ENCODE data around the gene GPR18.

GPR18 gene

GRCh38 chr13:99303863-99304521 lies 45.8 kb upstream of the GPR18 start:
- TF ChIP-seq, protein P1, sequence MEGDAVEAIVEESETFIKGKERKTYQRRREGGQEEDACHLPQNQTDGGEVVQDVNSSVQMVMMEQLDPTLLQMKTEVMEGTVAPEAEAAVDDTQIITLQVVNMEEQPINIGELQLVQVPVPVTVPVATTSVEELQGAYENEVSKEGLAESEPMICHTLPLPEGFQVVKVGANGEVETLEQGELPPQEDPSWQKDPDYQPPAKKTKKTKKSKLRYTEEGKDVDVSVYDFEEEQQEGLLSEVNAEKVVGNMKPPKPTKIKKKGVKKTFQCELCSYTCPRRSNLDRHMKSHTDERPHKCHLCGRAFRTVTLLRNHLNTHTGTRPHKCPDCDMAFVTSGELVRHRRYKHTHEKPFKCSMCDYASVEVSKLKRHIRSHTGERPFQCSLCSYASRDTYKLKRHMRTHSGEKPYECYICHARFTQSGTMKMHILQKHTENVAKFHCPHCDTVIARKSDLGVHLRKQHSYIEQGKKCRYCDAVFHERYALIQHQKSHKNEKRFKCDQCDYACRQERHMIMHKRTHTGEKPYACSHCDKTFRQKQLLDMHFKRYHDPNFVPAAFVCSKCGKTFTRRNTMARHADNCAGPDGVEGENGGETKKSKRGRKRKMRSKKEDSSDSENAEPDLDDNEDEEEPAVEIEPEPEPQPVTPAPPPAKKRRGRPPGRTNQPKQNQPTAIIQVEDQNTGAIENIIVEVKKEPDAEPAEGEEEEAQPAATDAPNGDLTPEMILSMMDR (IDR thresholded peaks at IDR 0.05; ENCODE audit: insufficient read depth, low read length, poor library complexity, severe bottlenecking): no peak
- no peak for TF ChIP-seq EZH2phosphoT487 (conservative IDR thresholded peaks at IDR 0.05; ENCODE audit: low read length)

DNA sequence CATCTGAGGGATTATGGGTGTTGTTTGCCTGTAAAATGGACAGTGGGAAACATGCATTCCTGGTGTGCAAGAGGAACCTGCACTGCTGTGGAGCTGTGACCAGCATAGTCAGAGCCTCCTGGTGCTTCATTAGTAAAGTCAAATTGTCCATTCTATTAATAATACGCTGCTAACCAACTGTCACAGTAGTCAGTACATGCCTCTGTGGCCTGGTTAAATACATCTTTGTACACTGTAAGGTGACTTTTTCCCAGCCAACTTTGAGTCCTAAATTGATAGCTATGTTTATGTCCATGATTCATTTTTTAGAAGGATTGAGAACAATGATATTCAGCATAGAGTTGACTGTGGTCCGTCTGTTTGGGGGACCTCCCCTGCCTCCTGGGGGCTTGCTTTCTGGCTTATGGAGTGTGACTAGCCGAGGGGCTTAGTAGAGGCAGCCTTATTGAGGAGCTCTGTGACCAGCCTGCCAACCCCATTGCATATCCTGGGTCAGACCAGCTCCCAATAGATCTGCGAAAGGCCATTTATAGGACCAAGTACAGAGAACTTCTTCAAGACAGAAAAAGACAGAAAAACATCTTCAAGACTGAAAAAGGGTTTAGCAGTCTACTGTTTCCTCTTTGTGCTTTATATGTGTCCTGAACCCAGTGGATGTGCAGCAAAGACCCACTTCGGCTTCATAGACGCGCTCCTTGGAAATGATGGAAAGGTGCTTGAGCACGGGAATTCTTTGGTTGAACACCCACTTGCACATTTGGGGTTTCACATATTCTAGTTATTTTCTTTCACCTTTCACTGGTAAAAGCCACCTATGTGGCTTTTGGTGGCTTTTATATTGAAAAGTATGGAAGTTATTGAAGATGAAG lies 44.7 kb upstream of the GPR18 start:
- Histone ChIP-seq H4K20me1 (ENCODE audit: low read depth, low read length) (peaks cover 4% of the 10 kb centered on the region; the same call in 1 of the 2 replicates), H3F3A (ENCODE audit: insufficient read depth) (no peaks in the 10 kb centered on the region), H3K36me3 (ENCODE audit: low read length) (no peaks in the 10 kb centered on the region), H3K9me3 (ENCODE audit: insufficient read depth, low read length) (no peaks in the 10 kb centered on the region), H2AFZ (ENCODE audit: low read depth, low read length, severe bottlenecking) (no peak overlapping the region), H3K27me3 (ENCODE audit: low read length) (no peaks in the 10 kb centered on the region), H3K4me3 (ENCODE audit: insufficient read depth, low read length, poor library complexity, severe bottlenecking) (no peak overlapping the region), H3K79me2 (ENCODE audit: insufficient read depth, low read length) (no peaks in the 10 kb centered on the region), H3K27ac (ENCODE audit: low read depth, low read length) (no peak overlapping the region), H3K4me2 (ENCODE audit: low read depth, low read length, poor library complexity, severe bottlenecking) (no peak overlapping the region), H3K9ac (ENCODE audit: low read length) (no peak overlapping the region), H3K9me2 (replicated peaks; ENCODE audit: insufficient read depth, low read length) (no peaks in the 10 kb centered on the region)
- no peak for TF ChIP-seq EZH2phosphoT487 (conservative IDR thresholded peaks at IDR 0.05; ENCODE audit: low read length)
- TF ChIP-seq, protein P1 (IDR thresholded peaks at IDR 0.05; ENCODE audit: insufficient read depth, low read length, poor library complexity, severe bottlenecking): no peak

More at GRCh38 chr13:99303863-99304521, 45.8 kb upstream of the GPR18 start:
- no peak overlapping the region for H3K27ac ChIP-seq (ENCODE audit: low read depth, low read length)
- H3K9me2 ChIP-seq (replicated peaks; ENCODE audit: insufficient read depth, low read length): no peaks in the 10 kb centered on the region
- no peak overlapping the region for H3K4me2 ChIP-seq (ENCODE audit: low read depth, low read length, poor library complexity, severe bottlenecking)
- no peak overlapping the region for H3K9ac ChIP-seq (ENCODE audit: low read length)
- H3K36me3 ChIP-seq (ENCODE audit: low read length): no peaks in the 10 kb centered on the region
- no peaks in the 10 kb centered on the region for H3K9me3 ChIP-seq (ENCODE audit: insufficient read depth, low read length)
- 0 out of 2 replicates have a peak, but pooled peaks cover 3% of the 10 kb centered on the region for H4K20me1 ChIP-seq (ENCODE audit: low read depth, low read length)
- no peaks in the 10 kb centered on the region for H3K27me3 ChIP-seq (ENCODE audit: low read length)
- no peak overlapping the region for H3K4me3 ChIP-seq (ENCODE audit: insufficient read depth, low read length, poor library complexity, severe bottlenecking)
- H2AFZ ChIP-seq (ENCODE audit: low read depth, low read length, severe bottlenecking): no peak overlapping the region
- H3K79me2 ChIP-seq (ENCODE audit: insufficient read depth, low read length): no peaks in the 10 kb centered on the region
- no peaks in the 10 kb centered on the region for H3F3A ChIP-seq (ENCODE audit: insufficient read depth)

- Histone ChIP-seq H3K9me3 (ENCODE audit: insufficient read depth, low read length) (no peaks in the 10 kb centered on the region), H3K79me2 (ENCODE audit: insufficient read depth, low read length) (no peaks in the 10 kb centered on the region), H3K4me2 (ENCODE audit: low read depth, low read length, poor library complexity, severe bottlenecking) (no peak overlapping the region), H3K4me3 (ENCODE audit: insufficient read depth, low read length, poor library complexity, severe bottlenecking) (no peak overlapping the region), H3K9ac (ENCODE audit: low read length) (no peak overlapping the region), H2AFZ (ENCODE audit: low read depth, low read length, severe bottlenecking) (no peak overlapping the region), H3K27ac (ENCODE audit: low read depth, low read length) (no peak overlapping the region), H3K27me3 (ENCODE audit: low read length) (no peaks in the 10 kb centered on the region), H3K9me2 (replicated peaks; ENCODE audit: insufficient read depth, low read length) (no peaks in the 10 kb centered on the region), H3K36me3 (ENCODE audit: low read length) (no peaks in the 10 kb centered on the region), H4K20me1 (ENCODE audit: low read depth, low read length) (peaks cover 4% of the 10 kb centered on the region; the same call in 1 of the 2 replicates), H3F3A (ENCODE audit: insufficient read depth) (no peaks in the 10 kb centered on the region)
- TF ChIP-seq, protein P1 (IDR thresholded peaks at IDR 0.05; ENCODE audit: insufficient read depth, low read length, poor library complexity, severe bottlenecking): no peak
- TF ChIP-seq EZH2phosphoT487 (conservative IDR thresholded peaks at IDR 0.05; ENCODE audit: low read length): no peak
These were observed 43.9 kb upstream of the GPR18 start for GRCh38 chr13:99301913-99302636.
